Testis (tissue), 2 donors: ENCODE results near the gene MET.

Source experiments
- CTCF ChIP-seq, 3 experiments: fragments of 450-650 bp in 2 of 3; fragments of 200-600 bp in 1 of 3; sonication (generic) in 1 of 3; IDR thresholded peaks; one replicate each; pipeline ENCODE4 v1.5.1; 2016 to 2019; ENCODE audit warnings: antibody characterized with exemption in 3 of 3, mild to moderate bottlenecking in 2 of 3, moderate library complexity in 1 of 3
- POLR2A ChIP-seq: fragments of 450-650 bp; IDR thresholded peaks from one replicate; pipeline ENCODE4 v1.6.1; 2017; ENCODE audit warnings: antibody characterized with exemption, mild to moderate bottlenecking, moderate library complexity

DNA sequence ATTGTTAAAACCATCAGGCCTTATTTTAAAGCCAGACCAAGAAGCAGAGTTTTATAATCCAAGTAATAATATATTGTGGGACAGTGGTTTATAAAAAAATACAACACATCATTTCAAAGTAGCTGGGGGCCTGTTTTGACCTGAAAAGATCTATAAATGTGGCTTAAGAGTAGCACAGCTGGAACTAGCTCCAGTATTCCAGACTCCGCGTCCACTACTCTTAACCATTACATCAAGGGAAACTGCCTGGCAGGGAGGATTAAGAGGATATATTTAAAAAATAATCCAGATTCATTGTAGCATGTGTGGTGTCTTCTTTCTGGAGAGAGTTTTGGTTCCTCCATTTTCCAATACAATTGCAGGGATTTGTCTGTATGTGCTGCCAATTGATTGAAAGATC lies 67.3 kb downstream of the MET start:
- no peak for TF ChIP-seq CTCF (IDR thresholded peaks at IDR 0.05)
- no peak for TF ChIP-seq POLR2A
